Fibroblast of skin of back (primary cell): ENCODE data around the gene DKC1.
"Not testable (repeated sequence)": the region's sequence is repeated elsewhere in the genome, so short reads cannot be mapped to it uniquely, and the experiment has no call there.

ENCODE experiments used
- DNase-seq: peaks from one replicate; pipeline ENCODE4 v3.0.0-alpha.2; 2013

DKC1 gene

DNA sequence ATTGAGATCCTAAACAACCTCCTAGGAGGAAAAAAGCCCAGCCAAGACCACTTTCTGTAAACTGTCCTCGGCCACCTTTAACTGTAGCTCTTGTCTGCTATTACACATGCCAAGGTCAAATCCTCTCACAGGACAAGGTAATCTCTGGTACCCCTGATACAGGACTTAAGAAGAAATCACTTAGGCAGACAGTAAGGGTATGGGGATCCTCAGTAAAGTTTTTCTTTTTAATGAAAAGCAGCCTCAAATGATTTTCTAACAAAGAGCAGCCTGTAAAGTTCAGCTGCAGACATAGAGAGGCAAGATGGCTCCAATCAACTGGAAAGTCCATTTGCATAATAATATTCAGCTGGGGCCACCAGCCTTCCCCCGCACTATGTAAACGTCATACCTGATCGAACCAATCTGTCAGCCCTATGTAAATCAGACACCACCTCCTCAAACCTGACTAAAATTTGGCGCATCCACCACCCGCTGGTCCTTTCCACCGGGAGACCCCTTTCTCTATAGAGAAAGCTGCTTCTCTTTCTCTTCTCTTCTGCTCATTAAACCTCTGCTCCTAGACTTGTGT, 57.2 kb downstream of the DKC1 start:
- DNase-seq, result no peak

DNA sequence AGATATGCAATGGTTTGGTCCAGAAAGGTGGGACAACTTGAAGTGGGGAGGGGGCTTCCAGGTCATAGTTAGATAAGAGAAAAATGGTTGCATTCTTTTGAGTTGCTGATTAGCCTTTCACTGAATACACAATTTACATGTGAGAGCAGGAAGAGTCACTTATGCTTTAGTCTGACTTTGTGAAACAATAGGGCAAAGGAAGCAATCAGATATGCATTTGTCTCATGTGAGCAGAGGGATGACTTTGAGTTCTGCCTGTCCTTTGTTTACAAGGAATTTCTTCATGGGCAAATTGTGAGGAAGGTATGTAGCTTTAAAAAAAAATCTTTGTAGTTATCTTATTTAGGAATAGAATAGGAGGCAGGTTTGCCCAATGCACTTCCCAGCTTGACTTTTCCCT, 58.9 kb downstream of the DKC1 start:
- no peak for DNase-seq

DNA sequence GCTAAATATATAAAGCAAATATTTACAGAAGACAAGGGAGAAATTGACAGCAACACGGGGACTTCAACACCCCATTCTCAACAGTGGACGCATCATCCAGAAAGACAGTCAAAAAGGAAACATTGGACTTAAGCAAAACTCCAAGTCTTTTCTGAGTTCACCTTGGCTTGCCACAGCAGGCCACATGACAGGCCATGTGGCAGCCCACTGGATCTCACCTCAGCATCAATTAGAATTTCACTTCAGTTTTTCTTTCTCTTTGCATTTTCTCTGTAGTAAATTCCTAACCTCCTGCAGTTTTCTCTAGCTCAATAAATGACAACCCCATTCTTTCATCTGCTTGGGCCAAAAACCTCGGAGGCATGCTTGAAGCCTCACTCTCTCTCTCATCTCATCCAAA, 59.4 kb downstream of the DKC1 start:
- DNase-seq, result no peak

DNA sequence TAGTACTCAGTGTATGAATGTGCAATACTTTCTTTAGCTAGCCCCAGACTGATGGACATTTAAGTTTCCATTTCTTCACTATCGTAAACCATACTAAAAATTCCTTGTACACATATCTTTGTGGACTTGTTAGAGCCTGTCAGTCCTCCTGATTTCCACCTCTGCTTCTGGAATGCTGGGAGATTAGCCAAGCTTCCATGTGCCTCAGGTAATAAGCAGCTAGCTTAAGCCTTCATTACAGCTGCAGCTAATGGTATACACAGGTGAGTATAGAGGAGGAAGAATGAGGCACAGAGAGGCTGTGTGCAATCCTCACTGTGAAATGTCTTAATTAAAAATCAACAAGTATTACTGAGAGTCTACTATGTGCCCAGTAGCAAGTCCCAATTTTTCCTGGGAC, 62.0 kb downstream of the DKC1 start:
- DNase-seq, result no peak

DNA sequence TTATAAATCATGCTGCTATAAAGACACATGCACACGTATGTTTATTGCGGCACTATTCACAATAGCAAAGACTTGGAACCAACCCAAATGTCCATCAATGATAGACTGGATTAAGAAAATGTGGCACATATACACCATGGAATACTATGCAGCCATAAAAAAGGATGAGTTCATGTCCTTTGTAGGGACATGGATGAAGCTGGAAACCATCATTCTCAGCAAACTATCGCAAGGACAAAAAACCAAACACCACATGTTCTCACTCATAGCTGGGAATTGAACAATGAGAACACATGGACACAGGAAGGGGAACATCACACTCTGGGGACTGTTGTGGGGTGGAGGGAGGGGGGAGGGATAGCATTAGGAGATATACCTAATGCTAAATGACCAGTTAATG, 62.9 kb downstream of the DKC1 start:
- not testable (repeated sequence) for DNase-seq
